GM06990 (cell line): ENCODE measurements around the gene GPR153.

Experiments
- DNase-seq: peaks from one replicate; pipeline ENCODE4 v3.0.0-alpha.2; 2011; ENCODE audit not compliant: insufficient read length; ENCODE audit errors: extremely low read depth
- H3K27me3 ChIP-seq: replicated peaks from 2 replicates; pipeline ENCODE4 v1.6.0; 2011; ENCODE audit warnings: low read length; ENCODE audit not compliant: control insufficient read depth, insufficient read depth
- H3K36me3 ChIP-seq: 2 replicates; pipeline ENCODE4 v1.5.1; 2011; ENCODE audit warnings: low read length; ENCODE audit not compliant: control insufficient read depth, insufficient read depth
- H3K4me3 ChIP-seq: replicated peaks from 2 replicates; pipeline ENCODE4 v1.5.1; 2011; ENCODE audit warnings: low read depth, mild to moderate bottlenecking, control low read depth, low read length
- CTCF ChIP-seq: IDR thresholded peaks from 2 replicates; pipeline ENCODE4 v1.5.1; 2011; ENCODE audit warnings: low read length, control low read depth, mild to moderate bottlenecking, inconsistent platforms; ENCODE audit not compliant: insufficient read depth, poor library complexity, severe bottlenecking

Gene GPR153

GRCh38 chr1:6292102-6292501 lies 31.2 kb upstream of the GPR153 start:
- H3K27me3 ChIP-seq, result no peaks in the 10 kb centered on the region
- H3K4me3 ChIP-seq, result no peak overlapping the region
- TF ChIP-seq CTCF, result no peak
- H3K36me3 ChIP-seq, result peaks cover 9% of the 10 kb centered on the region
- no peak for DNase-seq

- no peak for DNase-seq
- TF ChIP-seq CTCF, result no peak
- H3K36me3 ChIP-seq, result peaks cover 3% of the 10 kb centered on the region
Measured at GRCh38 chr1:6288665-6289064, 27.8 kb upstream of the GPR153 start.

GRCh38 chr1:6288026-6288425 lies 27.1 kb upstream of the GPR153 start:
- DNase-seq, result no peak
- Histone ChIP-seq H3K27me3 (no peaks in the 10 kb centered on the region), H3K36me3 (peaks cover under 1% of the 10 kb centered on the region), H3K4me3 (no peak overlapping the region)
- TF ChIP-seq CTCF, result no peak

More at GRCh38 chr1:6288665-6289064, 27.8 kb upstream of the GPR153 start:
- H3K27me3 ChIP-seq, result no peaks in the 10 kb centered on the region
- H3K4me3 ChIP-seq, result no peak overlapping the region

- no peak for DNase-seq
- TF ChIP-seq CTCF, result no peak
- no peaks in the 10 kb centered on the region for H3K27me3 ChIP-seq
- no peak overlapping the region for H3K4me3 ChIP-seq
- H3K36me3 ChIP-seq, result no peaks in the 10 kb centered on the region; the same call in none of the 2 replicates
Measured at GRCh38 chr1:6287431-6287886, 26.6 kb upstream of the GPR153 start.

GRCh38 chr1:6287029-6287428 lies 26.1 kb upstream of the GPR153 start:
- Histone ChIP-seq H3K36me3 (no peaks in the 10 kb centered on the region; the same call in none of the 2 replicates), H3K27me3 (no peaks in the 10 kb centered on the region), H3K4me3 (no peak overlapping the region)
- no peak for TF ChIP-seq CTCF
- no peak for DNase-seq

GRCh38 chr1:6286266-6286665 lies 25.4 kb upstream of the GPR153 start:
- Histone ChIP-seq H3K36me3 (no peaks in the 10 kb centered on the region; the same call in none of the 2 replicates), H3K27me3 (no peaks in the 10 kb centered on the region), H3K4me3 (no peak overlapping the region)
- no peak for TF ChIP-seq CTCF
- DNase-seq, result no peak
